Measurements from ENCODE around the gene PEAK1. TPM values are rescaled to one million over a fixed set of nuclear protein-coding genes. Genes with fewer than 3 reads are reported as not detected.

Gene PEAK1
- total and polyA plus RNA-seq, 9 of the 15 experiments (the other 6 are each of a cell fraction or from before 2014, with no cell fraction given), result 0.99 to 22.4 (median 10.8) TPM

DNA sequence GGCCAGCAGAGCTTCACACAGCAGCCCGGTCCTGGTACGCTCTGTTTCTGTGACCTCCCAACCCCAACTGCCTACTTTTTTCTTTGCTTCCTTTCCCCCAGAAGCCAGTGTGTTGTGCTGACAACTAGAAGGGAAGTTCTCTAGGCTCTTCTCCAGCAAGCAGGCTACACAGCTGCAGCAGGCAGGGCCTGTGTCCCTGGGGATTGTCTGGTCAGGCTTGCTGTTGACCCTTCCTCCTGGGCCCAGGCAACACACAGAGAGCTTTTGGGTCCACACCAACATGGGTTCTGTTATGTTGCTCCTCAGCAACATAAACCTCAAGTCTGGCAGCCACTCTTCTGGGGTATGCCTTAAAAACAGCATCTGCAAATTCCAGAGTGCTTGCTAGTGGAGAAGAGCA is 312.8 kb downstream of the PEAK1 start:
- in situ Hi-C loops (cut with MboI), result no loop called here
- WGBS (ENCODE audit: insufficient coverage, low coverage, missing lambda C conversion rate), result 81% methylated on average over 2 of the region's 2 CpGs

More for the DNA sequence above, 312.8 kb downstream of the PEAK1 start:
- no peaks in the 10 kb centered on the region for H3K4me1 ChIP-seq (replicated peaks in 1 of 2; ENCODE audit: control insufficient read depth in 2 of 2, insufficient read depth in 2 of 2, low read length in 2 of 2)
- DNase-seq (ENCODE audit: extremely low read depth in 1 of 4, low spot score in 3 of 4), result no peak
- intact Hi-C loops (cut with micrococcal nuclease), result loop anchor here (5.0 kb wide), 1 partner anchor 85 kb away; no protein-coding TSS in a partner anchor
- H3K9ac ChIP-seq (ENCODE audit: insufficient read depth in 1 of 2, low read depth in 2 of 2, low read length in 2 of 2), result no peak overlapping the region
- H3K4me3 ChIP-seq, result no peak overlapping the region
- no peaks in the 10 kb centered on the region for H3K9me3 ChIP-seq (replicated peaks; ENCODE audit: control insufficient read depth, insufficient read depth, low read depth, low read length)
- no peak for FAIRE-seq
- no TSS peak for BruUV-seq (replicated peaks)
- no peak overlapping the region for H3K4me2 ChIP-seq (ENCODE audit: insufficient read depth, low read length)
- H3K9me1 ChIP-seq (ENCODE audit: control insufficient read depth, insufficient read depth, low read length), result no peaks in the 10 kb centered on the region
- no peaks in the 10 kb centered on the region for H3K27me3 ChIP-seq (ENCODE audit: control insufficient read depth in 2 of 2, insufficient read depth in 2 of 2, low read length in 2 of 2)
- CTCF ChIA-PET (ENCODE audit: low intra/inter-chr PET ratio), result interaction anchor here (1.3 to 3.4 kb wide), 4 partner anchors 390 to 768 kb away, joined by 4 to 16 read pairs (median 9); no protein-coding TSS in a partner anchor
- no peak for ATAC-seq
- H3K36me3 ChIP-seq (ENCODE audit: control insufficient read depth, insufficient read depth, low read length), result no peaks in the 10 kb centered on the region; the same call in 2 of the 3 replicates
- 0 out of 2 replicates have a peak, but pooled peaks cover 10% of the 10 kb centered on the region for H4K20me1 ChIP-seq (replicated peaks; ENCODE audit: control insufficient read depth, insufficient read depth, low read length)
- H2AFZ ChIP-seq (ENCODE audit: low read depth, low read length), result no peak overlapping the region
- H3K27ac ChIP-seq (ENCODE audit: extremely low read depth, low read depth, low read length), result no peak overlapping the region
- no peak for TF ChIP-seq YBX1 (IDR thresholded peaks at IDR 0.05)
- TF ChIP-seq, protein P1, sequence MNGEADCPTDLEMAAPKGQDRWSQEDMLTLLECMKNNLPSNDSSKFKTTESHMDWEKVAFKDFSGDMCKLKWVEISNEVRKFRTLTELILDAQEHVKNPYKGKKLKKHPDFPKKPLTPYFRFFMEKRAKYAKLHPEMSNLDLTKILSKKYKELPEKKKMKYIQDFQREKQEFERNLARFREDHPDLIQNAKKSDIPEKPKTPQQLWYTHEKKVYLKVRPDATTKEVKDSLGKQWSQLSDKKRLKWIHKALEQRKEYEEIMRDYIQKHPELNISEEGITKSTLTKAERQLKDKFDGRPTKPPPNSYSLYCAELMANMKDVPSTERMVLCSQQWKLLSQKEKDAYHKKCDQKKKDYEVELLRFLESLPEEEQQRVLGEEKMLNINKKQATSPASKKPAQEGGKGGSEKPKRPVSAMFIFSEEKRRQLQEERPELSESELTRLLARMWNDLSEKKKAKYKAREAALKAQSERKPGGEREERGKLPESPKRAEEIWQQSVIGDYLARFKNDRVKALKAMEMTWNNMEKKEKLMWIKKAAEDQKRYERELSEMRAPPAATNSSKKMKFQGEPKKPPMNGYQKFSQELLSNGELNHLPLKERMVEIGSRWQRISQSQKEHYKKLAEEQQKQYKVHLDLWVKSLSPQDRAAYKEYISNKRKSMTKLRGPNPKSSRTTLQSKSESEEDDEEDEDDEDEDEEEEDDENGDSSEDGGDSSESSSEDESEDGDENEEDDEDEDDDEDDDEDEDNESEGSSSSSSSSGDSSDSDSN (IDR thresholded peaks at IDR 0.05; ENCODE audit: borderline replicate concordance in 1 of 2, low read depth in 2 of 2, low read length in 2 of 2), result no peak
- no peaks in the 10 kb centered on the region for H3K79me2 ChIP-seq (ENCODE audit: control insufficient read depth, insufficient read depth, low read length)
- POLR2A ChIA-PET, result no interaction called here

Data from K562 (cell line).